IMR-90 (cell line): ENCODE data around the gene CCDC51. TPM values are rescaled to one million over a fixed set of nuclear protein-coding genes. Genes with fewer than 3 reads are reported as not detected.

Experiments used
- ATAC-seq: fragments of 200-7000 bp; cut with Tn5 transposase; 2 replicates; pipeline ENCODE4 v1.9.1; 2020; ENCODE audit warnings: low read depth, mild to moderate bottlenecking, moderate library complexity
- BruUV-seq: library from RNA; stranded (reverse); fragments of 400-500 nt; replicated peaks from 2 replicates; lab custom pipeline; 2021; lab: Mats Ljungman, UMichigan
- CTCF ChIA-PET: fragments of 300-600 bp; formaldehyde crosslinking; extraction: SDS; loops from one replicate; lab custom pipeline; 2021; ENCODE audit warnings: antibody characterized with exemption; lab: Yijun Ruan, JAX
- POLR2A ChIA-PET: fragments of 300-600 bp; sonication (Branson Sonifier 250); formaldehyde crosslinking; loops from one replicate; lab custom pipeline; 2022; ENCODE audit warnings: antibody characterized with exemption; ENCODE audit not compliant: unreplicated experiment; lab: Charles Lee
- DNase-seq: peaks from one replicate; pipeline ENCODE4 v3.0.0; 2013
- H2AFZ ChIP-seq: replicated peaks from 2 replicates; pipeline ENCODE3; 2013; ENCODE audit warnings: low read length, mild to moderate bottlenecking; ENCODE audit not compliant: poor library complexity
- H2AK5ac ChIP-seq: 2 replicates; pipeline ENCODE4 v1.6.1; 2013; ENCODE audit warnings: low read depth, low read length, inconsistent platforms
- H2AK9ac ChIP-seq: replicated peaks from 2 replicates; pipeline ENCODE3; 2013; ENCODE audit warnings: mild to moderate bottlenecking, low read depth, low read length, moderate library complexity; ENCODE audit not compliant: poor library complexity
- H2BK120ac ChIP-seq: 2 replicates; pipeline ENCODE4 v1.6.1; 2013; ENCODE audit warnings: low read depth, low read length, inconsistent platforms
- H2BK15ac ChIP-seq: 3 replicates; pipeline ENCODE4 v1.6.1; 2013; ENCODE audit warnings: low read depth, low read length, inconsistent platforms
- H2BK20ac ChIP-seq: 2 replicates; pipeline ENCODE4 v1.6.1; 2013; ENCODE audit warnings: low read depth, mild to moderate bottlenecking, inconsistent platforms, low read length, moderate library complexity
- H2BK5ac ChIP-seq: 2 replicates; pipeline ENCODE4 v1.6.1; 2013; ENCODE audit warnings: mild to moderate bottlenecking, low read depth, low read length, inconsistent platforms; ENCODE audit not compliant: poor library complexity, severe bottlenecking
- H3K14ac ChIP-seq: replicated peaks from 2 replicates; pipeline ENCODE4 v1.6.1; 2013; ENCODE audit warnings: low read depth, low read length, inconsistent platforms
- H3K18ac ChIP-seq: 2 replicates; pipeline ENCODE4 v1.6.1; 2013; ENCODE audit warnings: low read depth, low read length, control low read depth
- H3K23ac ChIP-seq: 2 replicates; pipeline ENCODE4 v1.6.1; 2013; ENCODE audit warnings: low read depth, low read length, inconsistent platforms
- H3K27ac ChIP-seq: 2 replicates; pipeline ENCODE4 v1.5.1; 2013; ENCODE audit warnings: mild to moderate bottlenecking, control low read depth, low read length; ENCODE audit not compliant: insufficient read depth
- H3K27me3 ChIP-seq: 2 replicates; pipeline ENCODE4 v1.6.1; 2013; ENCODE audit warnings: low read length; ENCODE audit not compliant: control insufficient read depth, insufficient read depth
- H3K36me3 ChIP-seq: 2 replicates; pipeline ENCODE4 v1.6.1; 2013; ENCODE audit warnings: low read length, mixed read lengths; ENCODE audit not compliant: control insufficient read depth, insufficient read depth
- H3K4ac ChIP-seq: 2 replicates; pipeline ENCODE4 v1.6.1; 2013; ENCODE audit warnings: low read depth, low read length, inconsistent platforms
- H3K4me1 ChIP-seq: 2 replicates; pipeline ENCODE4 v1.6.1; 2013; ENCODE audit warnings: low read length, mixed read lengths; ENCODE audit not compliant: control insufficient read depth, insufficient read depth
- H3K4me2 ChIP-seq: 2 replicates; pipeline ENCODE4 v1.6.1; 2013; ENCODE audit warnings: low read depth, mild to moderate bottlenecking, control low read depth, low read length, moderate library complexity
- H3K4me3 ChIP-seq: 2 replicates; pipeline ENCODE4 v1.5.1; 2013; ENCODE audit warnings: low read depth, mild to moderate bottlenecking, control low read depth, low read length, moderate library complexity; ENCODE audit not compliant: insufficient read depth
- H3K56ac ChIP-seq: 2 replicates; pipeline ENCODE4 v1.6.1; 2013; ENCODE audit warnings: low read length, inconsistent platforms; ENCODE audit not compliant: insufficient read depth; ENCODE audit errors: extremely low read depth
- H3K79me1 ChIP-seq, 2 experiments: 2 replicates each; pipeline ENCODE4 v1.6.1; 2013; ENCODE audit warnings: low read length in 2 of 2, inconsistent platforms in 1 of 2, low read depth in 1 of 2
- H3K9ac ChIP-seq: 2 replicates; pipeline ENCODE4 v1.6.1; 2013; ENCODE audit warnings: low read depth, low read length, control low read depth
- H3K9me1 ChIP-seq: 2 replicates; pipeline ENCODE4 v1.6.1; 2013; ENCODE audit warnings: low read length, inconsistent platforms; ENCODE audit not compliant: insufficient read depth
- H3K9me3 ChIP-seq: 2 replicates; pipeline ENCODE4 v1.6.1; 2013; ENCODE audit warnings: low read length; ENCODE audit not compliant: control insufficient read depth, insufficient read depth
- H4K20me1 ChIP-seq: 2 replicates; pipeline ENCODE4 v1.6.1; 2013; ENCODE audit warnings: low read length, inconsistent platforms; ENCODE audit not compliant: insufficient read depth
- H4K5ac ChIP-seq: 2 replicates; pipeline ENCODE4 v1.6.1; 2013; ENCODE audit warnings: mild to moderate bottlenecking, low read depth, low read length, control low read depth
- H4K8ac ChIP-seq, 2 experiments: 2 replicates each; pipeline ENCODE4 v1.6.1; 2013; ENCODE audit warnings: low read depth in 2 of 2, low read length in 2 of 2, control low read depth in 1 of 2, inconsistent platforms in 1 of 2
- H4K91ac ChIP-seq: 2 replicates; pipeline ENCODE4 v1.6.1; 2013; ENCODE audit warnings: low read depth, low read length, inconsistent platforms; ENCODE audit not compliant: insufficient read depth
- ELK1 ChIP-seq: fragments of 150-350 bp; IDR thresholded peaks from 2 replicates; pipeline ENCODE4 v1.6.1; 2016; ENCODE audit warnings: low read depth, mild to moderate bottlenecking, low read length, moderate library complexity, borderline replicate concordance
- WGBS, 2 experiments: methylation state at CpG; one replicate each; pipeline versions ENCODE4 v1.1.5 to v1.1.7; 2013; ENCODE audit warnings: missing lambda C conversion rate in 2 of 2; ENCODE audit not compliant: insufficient read length in 1 of 2; ENCODE audit errors: extremely low coverage in 2 of 2; 5-methylcytosine and 5-hydroxymethylcytosine counted together
- dilution Hi-C: fragments of 300-500 bp; cut with HindIII; formaldehyde crosslinking; loops from one replicate; pipeline ENCODE4 v1.14.3; 2018; ENCODE audit warnings: low sequenced_read_pairs; ENCODE audit not compliant: unreplicated experiment
- in situ Hi-C: fragments of 300-500 bp; cut with MboI; formaldehyde crosslinking; loops from 3 replicates; pipeline ENCODE4 v1.14.3; 2019; ENCODE audit warnings: low sequenced_read_pairs, inconsistent platforms, mixed read lengths
- intact Hi-C: fragments of 100-400 bp; cut with micrococcal nuclease; formaldehyde crosslinking; loops from 2 replicates; pipeline ENCODE4 v1.10.0; 2022
- polyA plus RNA-seq, 3 experiments: library from polyadenylated mRNA; depleted of rRNA; stranded (reverse); fragments of >200 nt; gene quantifications; 2 replicates each; pipeline ENCODE4 v1.2.3, GENCODE V29; 2012; ENCODE audit warnings: low replicate concordance in 1 of 3
- total RNA-seq: library from RNA; depleted of rRNA; stranded (reverse); fragments of >200 nt; gene quantifications from 2 replicates; pipeline ENCODE4 v1.2.3, GENCODE V29; 2012

Gene CCDC51
- total and polyA plus RNA-seq, 2 of the 4 experiments (the other 2 are of a cell fraction): 11.0 to 16.1 TPM

- H3K36me3 ChIP-seq: peaks cover 11% of the 10 kb centered on the region
- no peak overlapping the region for H2BK120ac ChIP-seq
- H3K27ac ChIP-seq: no peak overlapping the region
- peaks cover 30% of the 10 kb centered on the region for H4K20me1 ChIP-seq
- H3K14ac ChIP-seq: 0 out of 2 replicates have a peak overlapping the region, but pooled peaks have one; percentile 5
- H2BK5ac ChIP-seq: no peak overlapping the region
- H4K5ac ChIP-seq: no peak overlapping the region
- H2BK20ac ChIP-seq: no peak overlapping the region
- peak overlapping the region; percentile 64 for H2AFZ ChIP-seq
- no peak overlapping the region for H3K9ac ChIP-seq
- peaks cover 16% of the 10 kb centered on the region for H3K9me1 ChIP-seq
- CTCF ChIA-PET: no interaction called here
- H3K79me1 ChIP-seq: peaks cover 25 to 54% of the 10 kb centered on the region in 2 experiments; a peak in 3 of 4 replicates
- H3K23ac ChIP-seq: peak overlapping the region; percentile 64; the same call in 1 of the 2 replicates
- intact Hi-C loops (no loop called here), dilution Hi-C loops (no loop called here), in situ Hi-C loops (no loop called here)
- TF ChIP-seq ELK1: no peak
- DNase-seq: no peak
- H3K4me3 ChIP-seq: no peak overlapping the region
- H2BK15ac ChIP-seq: no peak overlapping the region
- peak overlapping the region; percentile 64; the same call in 1 of the 2 replicates for H2AK5ac ChIP-seq
- H3K4ac ChIP-seq: peak overlapping the region; percentile 16; the same call in 1 of the 2 replicates
- no peak overlapping the region for H4K91ac ChIP-seq
- POLR2A ChIA-PET: no interaction called here
- H3K4me1 ChIP-seq: peaks cover 29% of the 10 kb centered on the region
- no peak overlapping the region for H3K18ac ChIP-seq
- WGBS, 2 experiments: no CpG with 5 or more reads among the region's 9 CpGs
- ATAC-seq: no peak
- H3K9me3 ChIP-seq: no peaks in the 10 kb centered on the region
- no TSS peak for BruUV-seq
- no peaks in the 10 kb centered on the region for H3K27me3 ChIP-seq
- no peak overlapping the region for H3K56ac ChIP-seq
- H4K8ac ChIP-seq: 0 out of 4 replicates have a peak overlapping the region, but pooled peaks of 1 of the 2 experiments have one; percentile 10
- H2AK9ac ChIP-seq: peak overlapping the region; percentile 61
- no peak overlapping the region; the same call in 1 of the 2 replicates for H3K4me2 ChIP-seq
These were observed 12.3 kb downstream of the CCDC51 start for GRCh38 chr3:48427630-48427962.
